Progenitor cell of endocrine pancreas (in vitro differentiated cells): Measurements from ENCODE around the gene BICD1. TPM values are rescaled to one million over a fixed set of nuclear protein-coding genes. Genes with fewer than 3 reads are reported as not detected.
A peak's percentile ranks its signal among the peaks of the same experiment; 100 is the strongest.

ENCODE experiments used
- DNase-seq: peaks from one replicate; pipeline ENCODE4 v3.0.0; 2021; ENCODE audit warnings: low spot score; ENCODE audit not compliant: unreplicated experiment
- H3K27ac Mint-ChIP-seq: 2 replicates; pipeline ENCODE4 v1.8.0; 2021; ENCODE audit warnings: mild to moderate bottlenecking, moderate library complexity, mixed read lengths
- H3K27me3 Mint-ChIP-seq: 2 replicates; pipeline ENCODE4 v1.8.0; 2021; ENCODE audit warnings: mixed read lengths
- H3K36me3 Mint-ChIP-seq: 2 replicates; pipeline ENCODE4 v1.8.0; 2022; ENCODE audit warnings: mixed read lengths; ENCODE audit not compliant: insufficient read depth
- H3K4me1 Mint-ChIP-seq: 2 replicates; pipeline ENCODE4 v1.8.0; 2021; ENCODE audit warnings: low read depth, mixed read lengths
- H3K4me3 Mint-ChIP-seq: 2 replicates; pipeline ENCODE4 v1.8.0; 2021; ENCODE audit warnings: low read depth, mild to moderate bottlenecking, moderate library complexity, mixed read lengths
- H3K9me3 Mint-ChIP-seq: 2 replicates; pipeline ENCODE4 v1.8.0; 2021; ENCODE audit warnings: low read depth, mixed read lengths
- total RNA-seq: library from RNA; stranded (reverse); gene quantifications from 2 replicates; pipeline ENCODE4 v1.2.1, GENCODE V29; 2021
- TF ChIP-seq, protein P1 (sequence below): fragments of 200-600 bp; sonication (generic); IDR thresholded peaks from one replicate; pipeline ENCODE4 v1.5.0; 2021; ENCODE audit warnings: antibody characterized with exemption, mild to moderate bottlenecking; ENCODE audit not compliant: unreplicated experiment

Gene BICD1
- total RNA-seq, 1 donor from 2014 or later: 88.4 TPM

DNA sequence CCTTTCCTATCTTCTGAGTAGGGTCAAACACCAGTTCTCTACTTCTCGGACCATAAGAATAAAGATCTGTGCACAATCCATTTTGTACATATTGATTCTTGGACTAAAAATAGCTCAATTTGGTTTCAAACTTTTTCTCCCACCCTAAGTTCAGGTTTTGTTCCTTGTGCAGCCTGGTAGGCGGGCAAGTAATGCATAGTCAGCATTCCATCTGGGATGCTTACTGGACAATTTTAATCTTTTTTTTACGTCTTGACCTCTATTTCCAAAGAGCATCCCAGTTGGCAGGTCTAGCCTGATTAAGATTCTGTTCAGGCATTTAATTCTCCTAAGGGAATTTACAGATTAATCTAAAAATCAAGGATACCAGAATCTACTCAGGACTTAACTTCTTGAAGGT, 126.9 kb downstream of the BICD1 start:
- Mint-ChIP-seq H3K27me3 (no peaks in the 10 kb centered on the region), H3K27ac (no peak overlapping the region), H3K4me1 (peaks cover 1% of the 10 kb centered on the region), H3K4me3 (no peak overlapping the region), H3K9me3 (peaks cover 19% of the 10 kb centered on the region), H3K36me3 (peaks cover 20% of the 10 kb centered on the region)
- no peak for DNase-seq
- TF ChIP-seq, protein P1, sequence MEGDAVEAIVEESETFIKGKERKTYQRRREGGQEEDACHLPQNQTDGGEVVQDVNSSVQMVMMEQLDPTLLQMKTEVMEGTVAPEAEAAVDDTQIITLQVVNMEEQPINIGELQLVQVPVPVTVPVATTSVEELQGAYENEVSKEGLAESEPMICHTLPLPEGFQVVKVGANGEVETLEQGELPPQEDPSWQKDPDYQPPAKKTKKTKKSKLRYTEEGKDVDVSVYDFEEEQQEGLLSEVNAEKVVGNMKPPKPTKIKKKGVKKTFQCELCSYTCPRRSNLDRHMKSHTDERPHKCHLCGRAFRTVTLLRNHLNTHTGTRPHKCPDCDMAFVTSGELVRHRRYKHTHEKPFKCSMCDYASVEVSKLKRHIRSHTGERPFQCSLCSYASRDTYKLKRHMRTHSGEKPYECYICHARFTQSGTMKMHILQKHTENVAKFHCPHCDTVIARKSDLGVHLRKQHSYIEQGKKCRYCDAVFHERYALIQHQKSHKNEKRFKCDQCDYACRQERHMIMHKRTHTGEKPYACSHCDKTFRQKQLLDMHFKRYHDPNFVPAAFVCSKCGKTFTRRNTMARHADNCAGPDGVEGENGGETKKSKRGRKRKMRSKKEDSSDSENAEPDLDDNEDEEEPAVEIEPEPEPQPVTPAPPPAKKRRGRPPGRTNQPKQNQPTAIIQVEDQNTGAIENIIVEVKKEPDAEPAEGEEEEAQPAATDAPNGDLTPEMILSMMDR: no peak

- no peak for DNase-seq
- peaks cover 19% of the 10 kb centered on the region for H3K9me3 Mint-ChIP-seq
- H3K4me3 Mint-ChIP-seq: no peak overlapping the region
- peak overlapping the region; percentile 18 for H3K27ac Mint-ChIP-seq
- no peaks in the 10 kb centered on the region for H3K27me3 Mint-ChIP-seq
- TF ChIP-seq, protein P1: no peak
- H3K36me3 Mint-ChIP-seq: peaks cover 20% of the 10 kb centered on the region
- peaks cover 1% of the 10 kb centered on the region for H3K4me1 Mint-ChIP-seq
Observed at GRCh38 chr12:32235251-32235650, 128.6 kb downstream of the BICD1 start.

DNA sequence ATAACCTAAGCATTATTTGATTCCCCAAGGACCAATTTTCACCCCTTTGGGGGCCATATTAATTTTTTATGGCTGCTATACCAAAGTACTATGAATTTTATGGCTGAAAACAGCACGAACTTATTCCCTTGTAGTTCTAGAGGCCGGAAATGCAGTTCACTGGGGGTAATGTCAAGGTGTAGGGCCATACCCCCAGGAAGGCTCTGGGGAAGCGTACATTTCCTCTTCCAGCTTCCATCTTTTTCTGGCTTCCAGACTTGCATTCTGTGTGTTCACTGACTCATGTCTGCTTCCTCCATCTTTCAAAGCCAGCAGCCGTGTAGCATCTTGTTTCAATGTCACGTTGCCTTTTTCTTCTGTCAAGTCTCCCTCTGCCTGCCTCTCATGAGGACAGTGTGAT, 133.5 kb downstream of the BICD1 start:
- no peaks in the 10 kb centered on the region for H3K27me3 Mint-ChIP-seq
- peaks cover 21% of the 10 kb centered on the region for H3K36me3 Mint-ChIP-seq
- H3K9me3 Mint-ChIP-seq: peaks cover 19% of the 10 kb centered on the region
- TF ChIP-seq, protein P1: no peak
- peaks cover 4% of the 10 kb centered on the region for H3K4me1 Mint-ChIP-seq
- H3K27ac Mint-ChIP-seq: no peak overlapping the region
- no peak for DNase-seq
- no peak overlapping the region for H3K4me3 Mint-ChIP-seq

GRCh38 chr12:32240831-32241230, 134.2 kb downstream of the BICD1 start:
- no peak for DNase-seq
- peaks cover 4% of the 10 kb centered on the region for H3K4me1 Mint-ChIP-seq
- H3K4me3 Mint-ChIP-seq: no peak overlapping the region
- TF ChIP-seq, protein P1: no peak
- H3K9me3 Mint-ChIP-seq: peaks cover 19% of the 10 kb centered on the region
- H3K27me3 Mint-ChIP-seq: no peaks in the 10 kb centered on the region
- peaks cover 19% of the 10 kb centered on the region for H3K36me3 Mint-ChIP-seq
- no peak overlapping the region for H3K27ac Mint-ChIP-seq

GRCh38 chr12:32242641-32243040, 136.0 kb downstream of the BICD1 start:
- Mint-ChIP-seq H3K4me1 (peaks cover 4% of the 10 kb centered on the region), H3K4me3 (no peak overlapping the region), H3K27ac (no peak overlapping the region), H3K27me3 (no peaks in the 10 kb centered on the region), H3K36me3 (peaks cover 15% of the 10 kb centered on the region), H3K9me3 (peaks cover 13% of the 10 kb centered on the region)
- DNase-seq: no peak
- TF ChIP-seq, protein P1: no peak
